Ovary (tissue), 3 donors: ENCODE measurements around the gene ADGRD1.

Experiments used
- CTCF ChIP-seq, 3 donors: fragments of 450-650 bp in 2 of 3; fragments of 200-600 bp in 1 of 3; IDR thresholded peaks; one replicate each; pipeline versions ENCODE4 v1.5.1 to v1.8.0; 2016 to 2022; ENCODE audit warnings: antibody characterized with exemption in 3 of 3, mild to moderate bottlenecking in 1 of 3
- EP300 ChIP-seq: sonication (generic); formaldehyde crosslinking; IDR thresholded peaks from one replicate; pipeline ENCODE4 v1.6.1; 2017; ENCODE audit warnings: antibody characterized with exemption
- POLR2A ChIP-seq: fragments of 450-650 bp; IDR thresholded peaks from one replicate; pipeline ENCODE4 v1.6.1; 2017; ENCODE audit warnings: antibody characterized with exemption, mild to moderate bottlenecking, moderate library complexity
- donor health status: DM: no; HTN: no; CAD: no.

- no peak for TF ChIP-seq CTCF (IDR thresholded peaks at IDR 0.05)
- no peak for TF ChIP-seq POLR2A
- no peak for TF ChIP-seq EP300
Observed at GRCh38 chr12:131055093-131055465, 101.4 kb downstream of the ADGRD1 start.
